Mesendoderm (in vitro differentiated cells): ENCODE data around the gene MAPK10. TPM values are rescaled to one million over a fixed set of nuclear protein-coding genes. Genes with fewer than 3 reads are reported as not detected.

Experiments
- DNase-seq: peaks from one replicate; pipeline ENCODE4 v3.0.0; 2013
- H2AK5ac ChIP-seq: 2 replicates; pipeline ENCODE4 v1.6.1; 2013; ENCODE audit warnings: low read length, inconsistent platforms
- H2BK120ac ChIP-seq: 2 replicates; pipeline ENCODE4 v1.6.1; 2013; ENCODE audit warnings: low read depth, mild to moderate bottlenecking, low read length, moderate library complexity, mixed read lengths
- H2BK15ac ChIP-seq: replicated peaks from 2 replicates; pipeline ENCODE4 v1.6.1; 2013; ENCODE audit warnings: low read depth, mild to moderate bottlenecking, moderate library complexity
- H2BK5ac ChIP-seq: 2 replicates; pipeline ENCODE4 v1.6.1; 2013; ENCODE audit warnings: low read length, inconsistent platforms
- H3K18ac ChIP-seq: 2 replicates; pipeline ENCODE4 v1.6.1; 2013; ENCODE audit warnings: mild to moderate bottlenecking, low read length, mixed read lengths
- H3K23ac ChIP-seq: one replicate; pipeline ENCODE4 v1.6.1; 2013; ENCODE audit warnings: low read length
- H3K27ac ChIP-seq: 2 replicates; pipeline ENCODE4 v1.5.1; 2013; ENCODE audit warnings: low read depth, mild to moderate bottlenecking, inconsistent platforms, low read length, moderate library complexity
- H3K27me3 ChIP-seq: 2 replicates; pipeline ENCODE4 v1.6.1; 2013; ENCODE audit warnings: low read length, control low read depth, mild to moderate bottlenecking, inconsistent platforms; ENCODE audit not compliant: insufficient read depth, poor library complexity
- H3K36me3 ChIP-seq: 2 replicates; pipeline ENCODE4 v1.6.1; 2013; ENCODE audit warnings: low read length, inconsistent platforms; ENCODE audit not compliant: control insufficient read depth, insufficient read depth
- H3K4ac ChIP-seq: one replicate; pipeline ENCODE4 v1.6.1; 2013; ENCODE audit warnings: low read depth, mild to moderate bottlenecking, low read length, moderate library complexity
- H3K4me1 ChIP-seq: 2 replicates; pipeline ENCODE4 v1.6.1; 2013; ENCODE audit warnings: low read depth, low read length, inconsistent platforms; ENCODE audit not compliant: control insufficient read depth
- H3K4me2 ChIP-seq: 2 replicates; pipeline ENCODE4 v1.6.1; 2013; ENCODE audit warnings: low read length
- H3K4me3 ChIP-seq: 2 replicates; pipeline ENCODE4 v1.5.1; 2013; ENCODE audit warnings: mild to moderate bottlenecking, low read length
- H3K56ac ChIP-seq: one replicate; pipeline ENCODE4 v1.6.1; 2013; ENCODE audit warnings: low read length
- H3K79me1 ChIP-seq: 2 replicates; pipeline ENCODE4 v1.6.1; 2013; ENCODE audit warnings: low read length, inconsistent platforms
- H3K79me2 ChIP-seq: 2 replicates; pipeline ENCODE4 v1.6.1; 2013; ENCODE audit warnings: mild to moderate bottlenecking, low read length; ENCODE audit not compliant: control insufficient read depth, insufficient read depth
- H3K9ac ChIP-seq: 2 replicates; pipeline ENCODE4 v1.6.1; 2013; ENCODE audit warnings: low read length, inconsistent platforms
- H4K5ac ChIP-seq: one replicate; pipeline ENCODE4 v1.6.1; 2013; ENCODE audit warnings: low read length
- H4K8ac ChIP-seq: one replicate; pipeline ENCODE4 v1.6.1; 2013; ENCODE audit warnings: low read depth, mild to moderate bottlenecking, control low read depth, low read length, moderate library complexity
- WGBS: extraction: QIAGEN DNeasy Blood & Tissue Kit; methylation state at CpG from one replicate; pipeline ENCODE4 v1.1.7; 2013; ENCODE audit warnings: low lambda C conversion rate, missing lambda C conversion rate; ENCODE audit not compliant: insufficient coverage; ENCODE audit errors: extremely low coverage; 5-methylcytosine and 5-hydroxymethylcytosine counted together
- polyA plus RNA-seq, 2 experiments: library from polyadenylated mRNA; stranded (reverse); fragments of 200-250 nt; gene quantifications; one replicate each; pipeline ENCODE4 v1.2.3, GENCODE V29; 2013

MAPK10 gene
- 2.9 TPM for polyA plus RNA-seq (2013, experiment 1 of 2)
- 3.5 TPM for polyA plus RNA-seq (2013, experiment 2 of 2)

DNA sequence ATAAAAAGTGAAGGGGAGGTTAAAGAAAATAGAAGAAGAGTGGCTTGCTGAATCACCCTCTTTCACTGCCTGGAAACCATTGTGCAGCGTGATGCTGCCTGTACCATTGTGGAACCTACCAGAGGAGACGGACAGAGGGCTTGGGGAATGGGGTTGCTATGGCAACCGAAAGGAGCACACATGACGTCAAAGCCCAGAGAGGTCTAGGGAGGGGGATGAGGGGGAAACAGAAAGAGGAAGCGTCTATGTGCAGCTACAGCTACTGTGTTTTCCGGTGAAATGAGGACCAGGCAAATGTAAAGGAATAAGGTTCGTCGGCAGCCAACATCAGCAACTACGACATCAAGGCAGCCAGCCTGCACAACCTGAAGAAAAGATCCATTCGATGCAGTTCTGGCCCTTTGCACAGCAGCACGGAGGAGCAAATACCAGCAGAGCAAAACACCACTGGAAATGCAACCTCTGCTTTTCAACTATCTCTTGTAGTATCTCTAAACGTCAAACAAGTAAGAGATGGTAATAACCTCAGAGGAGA, at the start of gene MAPK10:
MAPK10 (minus strand) TSS at position 110 of the 535 bp plus-strand sequence.
- Histone ChIP-seq H3K27ac (no peak within 1 kb of the TSS), H3K9ac (no peak within 1 kb of the TSS), H3K4ac (no peak within 1 kb of the TSS), H3K79me1 (no peaks in the 10 kb centered on the region), H3K79me2 (no peaks in the 10 kb centered on the region), H3K23ac (no peak within 1 kb of the TSS), H3K18ac (no peak within 1 kb of the TSS), H3K4me1 (peaks cover 3% of the 10 kb centered on the region), H2AK5ac (no peak within 1 kb of the TSS), H2BK15ac (no peak within 1 kb of the TSS), H2BK5ac (no peak within 1 kb of the TSS), H4K8ac (no peak within 1 kb of the TSS), H4K5ac (no peak within 1 kb of the TSS), H3K4me2 (no peak within 1 kb of the TSS), H3K4me3 (no peak within 1 kb of the TSS), H3K36me3 (no peaks in the 10 kb centered on the region), H3K27me3 (no peaks in the 10 kb centered on the region), H2BK120ac (no peak within 1 kb of the TSS), H3K56ac (peak within 1 kb of the TSS; percentile 36)
- peak; percentile 97 for DNase-seq
- WGBS = no CpG with 5 or more reads among the region's 12 CpGs

DNA sequence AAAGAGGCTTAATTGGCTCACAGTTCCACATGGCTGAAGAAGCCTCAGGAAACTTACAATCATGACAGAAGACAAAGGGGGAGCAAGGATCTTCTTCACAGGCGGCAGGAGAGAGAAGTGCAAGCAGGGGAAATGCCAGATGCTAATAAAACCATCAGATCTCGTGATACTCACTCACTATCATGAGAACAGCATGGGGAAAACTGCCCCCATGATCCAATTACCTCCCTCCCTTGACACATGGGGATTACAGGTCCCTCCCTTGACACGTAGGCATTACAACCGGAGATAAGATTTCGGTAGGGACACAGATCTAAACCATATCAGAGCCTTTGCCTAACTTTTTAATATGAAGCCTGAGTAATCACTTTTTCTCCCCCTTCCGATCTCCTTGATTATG, 43.7 kb upstream of the MAPK10 start:
- DNase-seq = peak; percentile 84
- no peaks in the 10 kb centered on the region for H3K79me2 ChIP-seq
- H3K18ac ChIP-seq = no peak overlapping the region
- H2BK5ac ChIP-seq = no peak overlapping the region
- no peaks in the 10 kb centered on the region for H3K79me1 ChIP-seq
- H3K27ac ChIP-seq = no peak overlapping the region
- H3K4me3 ChIP-seq = no peak overlapping the region
- H3K4ac ChIP-seq = no peak overlapping the region
- H2BK120ac ChIP-seq = no peak overlapping the region
- H3K27me3 ChIP-seq = no peaks in the 10 kb centered on the region
- no peak overlapping the region for H4K5ac ChIP-seq
- no peak overlapping the region for H3K9ac ChIP-seq
- no peak overlapping the region for H3K56ac ChIP-seq
- H2BK15ac ChIP-seq = no peak overlapping the region
- no peak overlapping the region for H3K23ac ChIP-seq
- H3K4me1 ChIP-seq = no peaks in the 10 kb centered on the region
- H2AK5ac ChIP-seq = no peak overlapping the region
- WGBS = no CpG with 5 or more reads among the region's 6 CpGs
- no peaks in the 10 kb centered on the region for H3K36me3 ChIP-seq
- H3K4me2 ChIP-seq = no peak overlapping the region
- no peak overlapping the region for H4K8ac ChIP-seq

DNA sequence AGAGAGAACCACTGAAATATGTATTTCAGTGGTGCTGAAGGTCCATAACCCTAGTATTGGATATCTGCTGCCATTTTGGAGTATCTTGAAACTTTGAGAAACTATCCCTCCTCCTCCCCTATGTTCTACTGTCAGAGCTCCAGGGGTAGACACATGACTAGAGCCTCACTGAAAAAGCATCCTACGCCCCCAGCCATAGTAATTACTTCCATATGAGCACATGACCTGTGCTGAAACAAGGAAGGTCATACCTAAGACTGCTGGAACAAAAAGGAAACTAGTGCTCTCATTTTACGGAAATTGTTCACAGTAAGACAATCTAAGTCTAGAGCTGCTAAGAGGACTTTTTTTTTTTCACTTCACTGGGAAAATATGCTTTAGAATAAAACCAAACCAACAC, 42.0 kb upstream of the MAPK10 start:
- H3K23ac ChIP-seq = no peak overlapping the region
- no peak overlapping the region for H3K27ac ChIP-seq
- no peaks in the 10 kb centered on the region for H3K36me3 ChIP-seq
- no CpG with 5 or more reads among the region's 2 CpGs for WGBS
- no peak overlapping the region for H3K4me3 ChIP-seq
- DNase-seq = no peak
- H3K4ac ChIP-seq = no peak overlapping the region
- H3K79me2 ChIP-seq = no peaks in the 10 kb centered on the region
- H3K56ac ChIP-seq = no peak overlapping the region
- no peaks in the 10 kb centered on the region for H3K27me3 ChIP-seq
- H4K5ac ChIP-seq = no peak overlapping the region
- H2AK5ac ChIP-seq = no peak overlapping the region
- H2BK15ac ChIP-seq = no peak overlapping the region
- no peaks in the 10 kb centered on the region for H3K79me1 ChIP-seq
- no peak overlapping the region for H4K8ac ChIP-seq
- H3K9ac ChIP-seq = no peak overlapping the region
- H2BK5ac ChIP-seq = no peak overlapping the region
- H3K4me2 ChIP-seq = no peak overlapping the region
- H3K18ac ChIP-seq = no peak overlapping the region
- H3K4me1 ChIP-seq = no peaks in the 10 kb centered on the region
- H2BK120ac ChIP-seq = no peak overlapping the region

DNA sequence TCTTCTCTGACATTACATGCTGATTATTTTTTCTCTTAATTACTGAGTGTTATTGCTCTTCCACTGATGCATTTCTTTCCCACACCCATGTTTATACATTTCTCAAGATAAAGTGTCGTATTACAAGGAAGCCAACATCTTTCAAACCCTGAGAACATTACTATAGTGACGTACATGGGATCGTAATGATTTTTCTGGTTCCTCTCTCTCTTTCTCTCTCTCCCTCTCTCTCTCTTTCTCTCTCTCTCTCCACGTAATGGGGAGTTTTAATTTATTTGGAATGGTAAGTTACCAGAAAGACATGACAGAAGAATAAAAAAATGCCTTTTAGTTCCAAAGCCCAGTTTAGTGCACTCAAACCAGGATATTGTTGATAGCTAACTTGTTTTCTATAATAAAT, 40.4 kb upstream of the MAPK10 start:
- Histone ChIP-seq H4K5ac (no peak overlapping the region), H3K79me2 (no peaks in the 10 kb centered on the region), H3K27ac (no peak overlapping the region), H3K4me2 (no peak overlapping the region), H2BK15ac (no peak overlapping the region), H4K8ac (no peak overlapping the region), H3K56ac (no peak overlapping the region), H3K23ac (no peak overlapping the region), H2BK120ac (no peak overlapping the region), H2BK5ac (no peak overlapping the region), H3K4me1 (no peaks in the 10 kb centered on the region), H3K36me3 (no peaks in the 10 kb centered on the region), H3K27me3 (no peaks in the 10 kb centered on the region), H3K79me1 (no peaks in the 10 kb centered on the region), H3K9ac (no peak overlapping the region), H3K18ac (no peak overlapping the region), H3K4ac (no peak overlapping the region), H3K4me3 (no peak overlapping the region), H2AK5ac (no peak overlapping the region)
- DNase-seq = no peak
- no CpG with 5 or more reads among the region's 4 CpGs for WGBS

DNA sequence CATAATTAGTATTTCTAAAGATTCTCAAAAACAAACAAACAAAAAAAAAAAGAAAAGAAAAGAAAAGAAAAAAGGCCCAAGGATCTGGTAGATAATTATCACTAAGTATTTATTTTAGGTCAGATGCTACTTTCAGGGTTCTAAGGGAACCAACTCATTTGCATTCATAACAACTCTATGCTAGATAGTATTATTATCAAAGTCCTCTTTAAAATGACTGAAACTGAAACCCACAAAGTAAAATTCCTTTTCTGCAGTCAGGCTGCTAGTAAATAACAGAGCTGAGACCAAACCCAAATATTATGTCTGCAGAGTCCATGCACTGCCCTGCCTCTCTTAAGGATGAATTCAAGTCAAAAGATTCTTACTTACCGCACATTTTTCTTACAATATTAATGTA, 38.3 kb upstream of the MAPK10 start:
- H3K4me3 ChIP-seq = no peak overlapping the region
- no peak overlapping the region for H2AK5ac ChIP-seq
- H3K9ac ChIP-seq = no peak overlapping the region
- H3K56ac ChIP-seq = no peak overlapping the region
- no peaks in the 10 kb centered on the region for H3K4me1 ChIP-seq
- no peak overlapping the region for H3K4me2 ChIP-seq
- no peak overlapping the region for H3K23ac ChIP-seq
- H4K8ac ChIP-seq = no peak overlapping the region
- H3K79me2 ChIP-seq = no peaks in the 10 kb centered on the region
- H3K4ac ChIP-seq = no peak overlapping the region
- no peaks in the 10 kb centered on the region for H3K27me3 ChIP-seq
- no peak overlapping the region for H2BK120ac ChIP-seq
- no peaks in the 10 kb centered on the region for H3K36me3 ChIP-seq
- no peak overlapping the region for H3K27ac ChIP-seq
- no peak overlapping the region for H2BK15ac ChIP-seq
- no peaks in the 10 kb centered on the region for H3K79me1 ChIP-seq
- H2BK5ac ChIP-seq = no peak overlapping the region
- DNase-seq = no peak
- WGBS = no CpG with 5 or more reads among the region's 1 CpG
- H4K5ac ChIP-seq = no peak overlapping the region
- H3K18ac ChIP-seq = no peak overlapping the region

DNA sequence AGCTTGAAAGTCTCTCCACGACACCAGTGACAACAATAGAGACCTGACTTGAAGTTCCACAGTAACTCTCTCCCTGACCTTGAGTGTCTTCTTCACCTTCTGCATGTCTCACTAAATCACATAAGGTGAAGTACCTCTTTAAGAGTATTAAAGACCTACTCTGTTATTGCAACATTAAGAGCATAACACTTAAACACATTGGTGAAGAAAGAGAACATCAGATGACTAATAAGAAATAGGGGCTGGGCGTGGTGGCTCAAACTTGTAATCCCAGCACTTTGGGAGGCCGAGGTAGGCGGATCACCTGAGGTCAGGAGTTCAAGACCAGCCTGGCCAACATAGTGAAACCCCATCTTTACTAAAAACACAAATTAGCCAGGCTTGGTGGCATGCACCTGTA, 33.9 kb upstream of the MAPK10 start:
- no peak overlapping the region for H4K8ac ChIP-seq
- H3K9ac ChIP-seq = no peak overlapping the region
- H3K4me3 ChIP-seq = no peak overlapping the region
- H3K79me1 ChIP-seq = no peaks in the 10 kb centered on the region
- H4K5ac ChIP-seq = no peak overlapping the region
- no peaks in the 10 kb centered on the region for H3K36me3 ChIP-seq
- H2BK15ac ChIP-seq = no peak overlapping the region
- no peaks in the 10 kb centered on the region for H3K27me3 ChIP-seq
- H3K56ac ChIP-seq = no peak overlapping the region
- no peak overlapping the region for H2BK120ac ChIP-seq
- H2AK5ac ChIP-seq = no peak overlapping the region
- no peak overlapping the region for H3K18ac ChIP-seq
- DNase-seq = no peak
- no peak overlapping the region for H3K27ac ChIP-seq
- peaks cover 7% of the 10 kb centered on the region for H3K4me1 ChIP-seq
- H3K79me2 ChIP-seq = no peaks in the 10 kb centered on the region
- no peak overlapping the region for H2BK5ac ChIP-seq
- no CpG with 5 or more reads among the region's 4 CpGs for WGBS
- H3K4ac ChIP-seq = no peak overlapping the region
- H3K23ac ChIP-seq = no peak overlapping the region
- no peak overlapping the region for H3K4me2 ChIP-seq
